WTC11 (cell line): ENCODE results near the gene PHAX. TPM values are rescaled to one million over a fixed set of nuclear protein-coding genes. Genes with fewer than 3 reads are reported as not detected.

Experiments
- ATAC-seq: fragments of 200-7000 bp; cut with Tn5 transposase; 2 replicates; pipeline ENCODE4 v1.10.0; 2021; ENCODE audit warnings: mild to moderate bottlenecking, moderate library complexity
- CTCF ChIA-PET: fragments of 300-600 bp; sonication (Branson Sonifier 250); formaldehyde crosslinking; loops from one replicate; lab custom pipeline; 2021; ENCODE audit warnings: antibody characterized with exemption; lab: Charles Lee
- POLR2A ChIA-PET: fragments of 350-600 bp; sonication (Branson Sonifier 250); formaldehyde crosslinking; loops from one replicate; lab custom pipeline; 2021; ENCODE audit warnings: antibody characterized with exemption; lab: Charles Lee
- DNase-seq: peaks from one replicate; pipeline ENCODE4 v3.0.0; 2021; ENCODE audit warnings: low spot score
- H3K27ac Mint-ChIP-seq: 2 replicates; pipeline ENCODE4 v1.8.0; 2021; ENCODE audit warnings: mixed read lengths
- H3K27me3 Mint-ChIP-seq: 2 replicates; pipeline ENCODE4 v1.8.0; 2021; ENCODE audit warnings: low read depth, mild to moderate bottlenecking, moderate library complexity, mixed read lengths
- H3K36me3 Mint-ChIP-seq: 2 replicates; pipeline ENCODE4 v1.8.0; 2021; ENCODE audit warnings: mixed read lengths
- H3K4me1 Mint-ChIP-seq: 2 replicates; pipeline ENCODE4 v1.8.0; 2022; ENCODE audit warnings: mixed read lengths
- H3K4me3 Mint-ChIP-seq: 2 replicates; pipeline ENCODE4 v1.8.0; 2021; ENCODE audit warnings: mild to moderate bottlenecking, moderate library complexity, mixed read lengths
- H3K9me3 Mint-ChIP-seq: 2 replicates; pipeline ENCODE4 v1.8.0; 2021; ENCODE audit warnings: mixed read lengths
- ELF4 ChIP-seq: sonication (generic); formaldehyde crosslinking; IDR thresholded peaks from 2 replicates; pipeline ENCODE4 v1.8.1; 2022; ENCODE audit warnings: low read depth, mild to moderate bottlenecking, moderate library complexity, missing genetic modification reagents
- FOXK1 ChIP-seq: sonication (generic); formaldehyde crosslinking; IDR thresholded peaks from 2 replicates; pipeline ENCODE4 v1.8.0; 2022; ENCODE audit warnings: mild to moderate bottlenecking, moderate library complexity, missing genetic modification reagents
- HMGA2 ChIP-seq: fragments of 250-450 bp; sonication (Bioruptor Pico); IDR thresholded peaks from 2 replicates; pipeline ENCODE4 v1.4.0; 2021; ENCODE audit warnings: mild to moderate bottlenecking, moderate library complexity
- JAZF1 ChIP-seq: fragments of 250-450 bp; sonication (Bioruptor Pico); IDR thresholded peaks from 2 replicates; pipeline ENCODE4 v1.9.0; 2021; ENCODE audit warnings: moderate library complexity, mild to moderate bottlenecking, inconsistent platforms
- PRRX2 ChIP-seq: fragments of 250-450 bp; sonication (Bioruptor Pico); IDR thresholded peaks from 2 replicates; pipeline ENCODE4 v1.8.0; 2021; ENCODE audit warnings: mild to moderate bottlenecking
- RELA ChIP-seq: sonication (generic); formaldehyde crosslinking; IDR thresholded peaks from 2 replicates; pipeline ENCODE4 v1.8.1; 2022; ENCODE audit warnings: missing genetic modification reagents, mild to moderate bottlenecking, borderline replicate concordance
- ZNF263 ChIP-seq: sonication (generic); formaldehyde crosslinking; IDR thresholded peaks from 2 replicates; pipeline ENCODE4 v1.8.1; 2022; ENCODE audit warnings: low read depth, mild to moderate bottlenecking, moderate library complexity, missing genetic modification reagents
- ZNF396 ChIP-seq: fragments of 250-450 bp; sonication (Bioruptor Pico); IDR thresholded peaks from 2 replicates; pipeline ENCODE4 v1.8.0; 2021; ENCODE audit warnings: mild to moderate bottlenecking, moderate library complexity, borderline replicate concordance
- ZNF671 ChIP-seq: fragments of 250-450 bp; sonication (Bioruptor Pico); IDR thresholded peaks from 2 replicates; pipeline ENCODE4 v1.8.0; 2021; ENCODE audit warnings: mild to moderate bottlenecking
- total RNA-seq: library from RNA; stranded (reverse); gene quantifications from 3 replicates; pipeline ENCODE4 v1.2.3, GENCODE V29; 2021
- TF ChIP-seq, protein P1 (sequence below): fragments of 250-450 bp; sonication (Bioruptor Pico); IDR thresholded peaks from 2 replicates; pipeline ENCODE4 v2.1.2; 2022; ENCODE audit warnings: mild to moderate bottlenecking, moderate library complexity
- TF ChIP-seq, protein P2 (sequence below): fragments of 250-450 bp; sonication (Bioruptor Pico); IDR thresholded peaks from 2 replicates; pipeline ENCODE4 v1.9.0; 2021; ENCODE audit warnings: mild to moderate bottlenecking, borderline replicate concordance
- TF ChIP-seq, protein P3 (sequence below): sonication (generic); formaldehyde crosslinking; IDR thresholded peaks from 2 replicates; pipeline ENCODE4 v1.8.1; 2022; ENCODE audit warnings: mild to moderate bottlenecking, missing genetic modification reagents, moderate library complexity, borderline replicate concordance
- TF ChIP-seq, protein P4 (sequence below): sonication (generic); formaldehyde crosslinking; IDR thresholded peaks from 2 replicates; pipeline ENCODE4 v1.8.1; 2022; ENCODE audit warnings: low read depth, mild to moderate bottlenecking, moderate library complexity, missing genetic modification reagents, borderline replicate concordance
- TF ChIP-seq, protein P5 (sequence below): sonication (generic); formaldehyde crosslinking; IDR thresholded peaks from 2 replicates; pipeline ENCODE4 v1.8.1; 2023; ENCODE audit warnings: mild to moderate bottlenecking, missing genetic modification reagents
- TF ChIP-seq, protein P6 (sequence below): sonication (generic); formaldehyde crosslinking; IDR thresholded peaks from 2 replicates; pipeline ENCODE4 v1.8.0; 2023; ENCODE audit warnings: missing genetic modification reagents, mild to moderate bottlenecking, borderline replicate concordance
- TF ChIP-seq, protein P7 (sequence below): sonication (generic); formaldehyde crosslinking; IDR thresholded peaks from 2 replicates; pipeline ENCODE4 v1.8.1; 2023; ENCODE audit warnings: mild to moderate bottlenecking, missing genetic modification reagents, moderate library complexity
- TF ChIP-seq, protein P8 (sequence below): fragments of 250-450 bp; sonication (Bioruptor Pico); conservative IDR thresholded peaks from 2 replicates; pipeline ENCODE4 v1.9.0; 2021; ENCODE audit warnings: mild to moderate bottlenecking

The PHAX gene
- total RNA-seq, 1 experiment from 2014 or later: 58.2 TPM

DNA sequence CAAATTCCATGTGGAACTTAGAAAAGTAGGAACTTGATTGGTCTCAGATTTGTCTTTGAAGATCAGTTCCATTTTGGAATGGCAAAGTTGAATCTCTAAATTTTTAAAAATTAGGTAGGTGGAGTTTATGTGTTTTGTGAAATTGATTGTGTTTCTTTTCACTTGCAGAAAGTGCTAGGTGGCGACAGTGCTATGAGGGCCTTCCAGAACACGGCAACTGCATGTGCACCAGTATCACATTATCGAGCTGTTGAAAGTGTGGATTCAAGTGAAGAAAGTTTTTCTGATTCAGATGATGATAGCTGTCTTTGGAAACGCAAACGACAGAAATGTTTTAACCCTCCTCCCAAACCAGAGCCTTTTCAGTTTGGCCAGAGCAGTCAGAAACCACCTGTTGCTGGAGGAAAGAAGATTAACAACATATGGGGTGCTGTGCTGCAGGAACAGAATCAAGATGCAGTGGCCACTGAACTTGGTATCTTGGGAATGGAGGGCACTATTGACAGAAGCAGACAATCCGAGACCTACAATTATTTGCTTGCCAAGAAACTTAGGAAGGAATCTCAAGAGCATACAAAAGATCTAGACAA lies 2.8 kb downstream of the PHAX start (continued):
- TF ChIP-seq, protein P1, sequence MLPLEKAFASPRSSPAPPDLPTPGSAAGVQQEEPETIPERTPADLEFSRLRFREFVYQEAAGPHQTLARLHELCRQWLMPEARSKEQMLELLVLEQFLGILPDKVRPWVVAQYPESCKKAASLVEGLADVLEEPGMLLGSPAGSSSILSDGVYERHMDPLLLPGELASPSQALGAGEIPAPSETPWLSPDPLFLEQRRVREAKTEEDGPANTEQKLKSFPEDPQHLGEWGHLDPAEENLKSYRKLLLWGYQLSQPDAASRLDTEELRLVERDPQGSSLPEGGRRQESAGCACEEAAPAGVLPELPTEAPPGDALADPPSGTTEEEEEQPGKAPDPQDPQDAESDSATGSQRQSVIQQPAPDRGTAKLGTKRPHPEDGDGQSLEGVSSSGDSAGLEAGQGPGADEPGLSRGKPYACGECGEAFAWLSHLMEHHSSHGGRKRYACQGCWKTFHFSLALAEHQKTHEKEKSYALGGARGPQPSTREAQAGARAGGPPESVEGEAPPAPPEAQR: no peak
- no peak for TF ChIP-seq ZNF263 (CRISPR knock-in tag)

DNA sequence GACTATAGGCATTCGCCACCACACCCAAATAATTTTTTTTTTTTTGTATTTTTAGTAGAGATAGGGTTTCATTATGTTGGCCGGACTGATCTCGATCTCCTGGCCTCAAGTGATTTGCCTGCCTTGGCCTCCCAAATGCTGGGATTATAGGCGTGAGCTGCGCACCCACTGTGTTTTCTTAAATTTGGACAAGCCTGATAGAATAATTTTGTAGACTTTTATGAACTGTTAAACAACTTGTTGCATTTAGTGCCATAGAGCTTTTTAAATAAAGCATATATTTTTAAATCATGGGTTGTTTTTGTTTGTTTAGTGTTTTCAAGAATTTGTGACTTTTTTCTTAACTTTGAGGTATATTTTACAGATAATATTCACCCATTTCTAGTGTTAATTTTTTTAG lies 4.8 kb downstream of the PHAX start:
- CTCF ChIA-PET: interaction anchor here (0.6 to 0.9 kb wide), 2 partner anchors 106 to 1873 kb away, joined by 3 to 7 read pairs; no protein-coding TSS in a partner anchor
- Mint-ChIP-seq H3K27ac (no peak overlapping the region), H3K27me3 (no peaks in the 10 kb centered on the region), H3K4me1 (peaks cover 24% of the 10 kb centered on the region), H3K36me3 (peaks cover 51% of the 10 kb centered on the region), H3K4me3 (peak overlapping the region; percentile 36), H3K9me3 (no peaks in the 10 kb centered on the region)
- ATAC-seq (no peak), DNase-seq (no peak)
- TF ChIP-seq, protein P2, sequence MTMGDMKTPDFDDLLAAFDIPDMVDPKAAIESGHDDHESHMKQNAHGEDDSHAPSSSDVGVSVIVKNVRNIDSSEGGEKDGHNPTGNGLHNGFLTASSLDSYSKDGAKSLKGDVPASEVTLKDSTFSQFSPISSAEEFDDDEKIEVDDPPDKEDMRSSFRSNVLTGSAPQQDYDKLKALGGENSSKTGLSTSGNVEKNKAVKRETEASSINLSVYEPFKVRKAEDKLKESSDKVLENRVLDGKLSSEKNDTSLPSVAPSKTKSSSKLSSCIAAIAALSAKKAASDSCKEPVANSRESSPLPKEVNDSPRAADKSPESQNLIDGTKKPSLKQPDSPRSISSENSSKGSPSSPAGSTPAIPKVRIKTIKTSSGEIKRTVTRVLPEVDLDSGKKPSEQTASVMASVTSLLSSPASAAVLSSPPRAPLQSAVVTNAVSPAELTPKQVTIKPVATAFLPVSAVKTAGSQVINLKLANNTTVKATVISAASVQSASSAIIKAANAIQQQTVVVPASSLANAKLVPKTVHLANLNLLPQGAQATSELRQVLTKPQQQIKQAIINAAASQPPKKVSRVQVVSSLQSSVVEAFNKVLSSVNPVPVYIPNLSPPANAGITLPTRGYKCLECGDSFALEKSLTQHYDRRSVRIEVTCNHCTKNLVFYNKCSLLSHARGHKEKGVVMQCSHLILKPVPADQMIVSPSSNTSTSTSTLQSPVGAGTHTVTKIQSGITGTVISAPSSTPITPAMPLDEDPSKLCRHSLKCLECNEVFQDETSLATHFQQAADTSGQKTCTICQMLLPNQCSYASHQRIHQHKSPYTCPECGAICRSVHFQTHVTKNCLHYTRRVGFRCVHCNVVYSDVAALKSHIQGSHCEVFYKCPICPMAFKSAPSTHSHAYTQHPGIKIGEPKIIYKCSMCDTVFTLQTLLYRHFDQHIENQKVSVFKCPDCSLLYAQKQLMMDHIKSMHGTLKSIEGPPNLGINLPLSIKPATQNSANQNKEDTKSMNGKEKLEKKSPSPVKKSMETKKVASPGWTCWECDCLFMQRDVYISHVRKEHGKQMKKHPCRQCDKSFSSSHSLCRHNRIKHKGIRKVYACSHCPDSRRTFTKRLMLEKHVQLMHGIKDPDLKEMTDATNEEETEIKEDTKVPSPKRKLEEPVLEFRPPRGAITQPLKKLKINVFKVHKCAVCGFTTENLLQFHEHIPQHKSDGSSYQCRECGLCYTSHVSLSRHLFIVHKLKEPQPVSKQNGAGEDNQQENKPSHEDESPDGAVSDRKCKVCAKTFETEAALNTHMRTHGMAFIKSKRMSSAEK (CRISPR knock-in tag): no peak
- no peak for TF ChIP-seq PRRX2 (CRISPR knock-in tag)
- TF ChIP-seq RELA (CRISPR knock-in tag): no peak
- TF ChIP-seq HMGA2: no peak
- TF ChIP-seq, protein P3, sequence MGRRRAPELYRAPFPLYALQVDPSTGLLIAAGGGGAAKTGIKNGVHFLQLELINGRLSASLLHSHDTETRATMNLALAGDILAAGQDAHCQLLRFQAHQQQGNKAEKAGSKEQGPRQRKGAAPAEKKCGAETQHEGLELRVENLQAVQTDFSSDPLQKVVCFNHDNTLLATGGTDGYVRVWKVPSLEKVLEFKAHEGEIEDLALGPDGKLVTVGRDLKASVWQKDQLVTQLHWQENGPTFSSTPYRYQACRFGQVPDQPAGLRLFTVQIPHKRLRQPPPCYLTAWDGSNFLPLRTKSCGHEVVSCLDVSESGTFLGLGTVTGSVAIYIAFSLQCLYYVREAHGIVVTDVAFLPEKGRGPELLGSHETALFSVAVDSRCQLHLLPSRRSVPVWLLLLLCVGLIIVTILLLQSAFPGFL (CRISPR knock-in tag): no peak
- TF ChIP-seq JAZF1 (CRISPR knock-in tag): no peak
- TF ChIP-seq ZNF396 (CRISPR knock-in tag): no peak
- TF ChIP-seq, protein P4, sequence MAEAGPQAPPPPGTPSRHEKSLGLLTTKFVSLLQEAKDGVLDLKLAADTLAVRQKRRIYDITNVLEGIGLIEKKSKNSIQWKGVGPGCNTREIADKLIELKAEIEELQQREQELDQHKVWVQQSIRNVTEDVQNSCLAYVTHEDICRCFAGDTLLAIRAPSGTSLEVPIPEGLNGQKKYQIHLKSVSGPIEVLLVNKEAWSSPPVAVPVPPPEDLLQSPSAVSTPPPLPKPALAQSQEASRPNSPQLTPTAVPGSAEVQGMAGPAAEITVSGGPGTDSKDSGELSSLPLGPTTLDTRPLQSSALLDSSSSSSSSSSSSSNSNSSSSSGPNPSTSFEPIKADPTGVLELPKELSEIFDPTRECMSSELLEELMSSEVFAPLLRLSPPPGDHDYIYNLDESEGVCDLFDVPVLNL (CRISPR knock-in tag): no peak
- no peak for TF ChIP-seq FOXK1 (CRISPR knock-in tag)
- TF ChIP-seq, protein P5, sequence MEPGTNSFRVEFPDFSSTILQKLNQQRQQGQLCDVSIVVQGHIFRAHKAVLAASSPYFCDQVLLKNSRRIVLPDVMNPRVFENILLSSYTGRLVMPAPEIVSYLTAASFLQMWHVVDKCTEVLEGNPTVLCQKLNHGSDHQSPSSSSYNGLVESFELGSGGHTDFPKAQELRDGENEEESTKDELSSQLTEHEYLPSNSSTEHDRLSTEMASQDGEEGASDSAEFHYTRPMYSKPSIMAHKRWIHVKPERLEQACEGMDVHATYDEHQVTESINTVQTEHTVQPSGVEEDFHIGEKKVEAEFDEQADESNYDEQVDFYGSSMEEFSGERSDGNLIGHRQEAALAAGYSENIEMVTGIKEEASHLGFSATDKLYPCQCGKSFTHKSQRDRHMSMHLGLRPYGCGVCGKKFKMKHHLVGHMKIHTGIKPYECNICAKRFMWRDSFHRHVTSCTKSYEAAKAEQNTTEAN (CRISPR knock-in tag): no peak
- TF ChIP-seq, protein P6, sequence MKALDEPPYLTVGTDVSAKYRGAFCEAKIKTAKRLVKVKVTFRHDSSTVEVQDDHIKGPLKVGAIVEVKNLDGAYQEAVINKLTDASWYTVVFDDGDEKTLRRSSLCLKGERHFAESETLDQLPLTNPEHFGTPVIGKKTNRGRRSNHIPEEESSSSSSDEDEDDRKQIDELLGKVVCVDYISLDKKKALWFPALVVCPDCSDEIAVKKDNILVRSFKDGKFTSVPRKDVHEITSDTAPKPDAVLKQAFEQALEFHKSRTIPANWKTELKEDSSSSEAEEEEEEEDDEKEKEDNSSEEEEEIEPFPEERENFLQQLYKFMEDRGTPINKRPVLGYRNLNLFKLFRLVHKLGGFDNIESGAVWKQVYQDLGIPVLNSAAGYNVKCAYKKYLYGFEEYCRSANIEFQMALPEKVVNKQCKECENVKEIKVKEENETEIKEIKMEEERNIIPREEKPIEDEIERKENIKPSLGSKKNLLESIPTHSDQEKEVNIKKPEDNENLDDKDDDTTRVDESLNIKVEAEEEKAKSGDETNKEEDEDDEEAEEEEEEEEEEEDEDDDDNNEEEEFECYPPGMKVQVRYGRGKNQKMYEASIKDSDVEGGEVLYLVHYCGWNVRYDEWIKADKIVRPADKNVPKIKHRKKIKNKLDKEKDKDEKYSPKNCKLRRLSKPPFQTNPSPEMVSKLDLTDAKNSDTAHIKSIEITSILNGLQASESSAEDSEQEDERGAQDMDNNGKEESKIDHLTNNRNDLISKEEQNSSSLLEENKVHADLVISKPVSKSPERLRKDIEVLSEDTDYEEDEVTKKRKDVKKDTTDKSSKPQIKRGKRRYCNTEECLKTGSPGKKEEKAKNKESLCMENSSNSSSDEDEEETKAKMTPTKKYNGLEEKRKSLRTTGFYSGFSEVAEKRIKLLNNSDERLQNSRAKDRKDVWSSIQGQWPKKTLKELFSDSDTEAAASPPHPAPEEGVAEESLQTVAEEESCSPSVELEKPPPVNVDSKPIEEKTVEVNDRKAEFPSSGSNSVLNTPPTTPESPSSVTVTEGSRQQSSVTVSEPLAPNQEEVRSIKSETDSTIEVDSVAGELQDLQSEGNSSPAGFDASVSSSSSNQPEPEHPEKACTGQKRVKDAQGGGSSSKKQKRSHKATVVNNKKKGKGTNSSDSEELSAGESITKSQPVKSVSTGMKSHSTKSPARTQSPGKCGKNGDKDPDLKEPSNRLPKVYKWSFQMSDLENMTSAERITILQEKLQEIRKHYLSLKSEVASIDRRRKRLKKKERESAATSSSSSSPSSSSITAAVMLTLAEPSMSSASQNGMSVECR (CRISPR knock-in tag): no peak
- TF ChIP-seq ZNF671 (CRISPR knock-in tag): no peak
- TF ChIP-seq, protein P7, sequence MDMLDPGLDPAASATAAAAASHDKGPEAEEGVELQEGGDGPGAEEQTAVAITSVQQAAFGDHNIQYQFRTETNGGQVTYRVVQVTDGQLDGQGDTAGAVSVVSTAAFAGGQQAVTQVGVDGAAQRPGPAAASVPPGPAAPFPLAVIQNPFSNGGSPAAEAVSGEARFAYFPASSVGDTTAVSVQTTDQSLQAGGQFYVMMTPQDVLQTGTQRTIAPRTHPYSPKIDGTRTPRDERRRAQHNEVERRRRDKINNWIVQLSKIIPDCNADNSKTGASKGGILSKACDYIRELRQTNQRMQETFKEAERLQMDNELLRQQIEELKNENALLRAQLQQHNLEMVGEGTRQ (CRISPR knock-in tag): no peak
- TF ChIP-seq ELF4 (CRISPR knock-in tag): no peak
- TF ChIP-seq, protein P8, sequence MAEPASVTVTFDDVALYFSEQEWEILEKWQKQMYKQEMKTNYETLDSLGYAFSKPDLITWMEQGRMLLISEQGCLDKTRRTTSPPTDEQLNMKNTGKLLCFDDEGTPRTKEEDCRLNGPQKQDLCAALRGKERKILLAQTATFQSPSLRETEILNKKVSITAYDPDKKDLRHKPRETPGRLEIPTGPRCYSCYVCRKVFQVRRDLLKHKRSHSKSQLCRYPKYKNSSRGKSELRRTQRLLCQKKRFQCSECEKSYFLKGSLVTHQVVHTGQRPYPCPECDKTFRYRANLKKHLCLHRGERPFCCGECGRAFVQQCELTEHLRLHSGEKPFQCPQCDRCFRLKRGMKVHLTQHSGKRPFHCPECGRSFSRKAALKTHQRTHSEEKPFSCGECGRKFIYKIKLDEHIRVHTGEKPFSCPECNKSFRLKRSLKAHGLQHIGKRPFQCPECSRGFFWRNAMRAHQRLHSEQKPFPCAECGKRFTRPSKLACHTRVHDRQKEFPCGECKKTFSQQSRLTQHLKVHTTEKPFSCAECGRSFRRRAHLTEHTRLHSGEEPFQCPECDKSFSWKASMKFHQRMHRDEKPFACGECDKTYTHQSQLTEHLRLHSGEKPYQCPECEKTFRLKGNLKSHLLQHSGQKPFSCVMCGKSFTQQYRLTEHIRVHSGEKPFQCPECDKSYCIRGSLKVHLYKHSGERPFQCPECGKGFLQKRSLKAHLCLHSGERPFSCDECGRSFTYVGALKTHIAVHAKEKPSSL (CRISPR knock-in tag): no peak
- POLR2A ChIA-PET: interaction anchor here (0.6 to 0.8 kb wide), 2 partner anchors 11 to 13 kb away, joined by 4 to 7 read pairs; partner anchors contain the start of gene ALDH7A1
